ENCODE results near the gene MMP17.

The MMP17 gene

GRCh38 chr12:131850856-131851559 lies 22.8 kb downstream of the MMP17 start:
- no peak for FAIRE-seq

GRCh38 chr12:131851741-131852550 lies 23.8 kb downstream of the MMP17 start:
- no peak for FAIRE-seq

GRCh38 chr12:131852551-131853299 lies 24.5 kb downstream of the MMP17 start:
- FAIRE-seq = no peak

- no peak for FAIRE-seq
Measured at GRCh38 chr12:131853832-131854797, 25.9 kb downstream of the MMP17 start.

- FAIRE-seq = no peak
Measured at GRCh38 chr12:131854861-131855476, 26.8 kb downstream of the MMP17 start.

- no peak for FAIRE-seq
Measured at GRCh38 chr12:131855521-131856142, 27.4 kb downstream of the MMP17 start.

- no peak for FAIRE-seq
Measured at GRCh38 chr12:131856366-131857097, 28.3 kb downstream of the MMP17 start.

- no peak for FAIRE-seq
Measured at GRCh38 chr12:131857908-131858850, 30.0 kb downstream of the MMP17 start.

- no peak for FAIRE-seq
Measured at GRCh38 chr12:131860472-131861260, 32.5 kb downstream of the MMP17 start.

- FAIRE-seq = no peak
Measured at GRCh38 chr12:131861261-131862083, 33.3 kb downstream of the MMP17 start.

- no peak for FAIRE-seq
Measured at GRCh38 chr12:131862084-131862441, 33.9 kb downstream of the MMP17 start.

GRCh38 chr12:131862600-131862993 lies 34.4 kb downstream of the MMP17 start:
- no peak for FAIRE-seq

- FAIRE-seq = no peak
Measured at GRCh38 chr12:131862994-131863710, 35.0 kb downstream of the MMP17 start.

GRCh38 chr12:131863711-131864396 lies 35.7 kb downstream of the MMP17 start:
- FAIRE-seq = no peak

- no peak for FAIRE-seq
Measured at GRCh38 chr12:131864469-131864868, 36.3 kb downstream of the MMP17 start.

- no peak for FAIRE-seq
Measured at GRCh38 chr12:131865180-131865875, 37.1 kb downstream of the MMP17 start.

Data from colon (tissue), 2 donors.